PC-3 (cell line): ENCODE results near the gene BORCS8.

Experiments used
- EZH2phosphoT487 ChIP-seq: fragments of 300-600 bp; sonication (generic); IDR thresholded peaks from 2 replicates; pipeline ENCODE4 v1.6.1; 2018; ENCODE audit warnings: mild to moderate bottlenecking, antibody characterized with exemption, low read length, borderline replicate concordance
- TF ChIP-seq, protein P1 (sequence below): fragments of 300-600 bp; sonication (generic); conservative IDR thresholded peaks from 2 replicates; pipeline ENCODE4 v1.5.1; 2017; ENCODE audit warnings: antibody characterized with exemption, low read depth, mild to moderate bottlenecking, low read length

DNA sequence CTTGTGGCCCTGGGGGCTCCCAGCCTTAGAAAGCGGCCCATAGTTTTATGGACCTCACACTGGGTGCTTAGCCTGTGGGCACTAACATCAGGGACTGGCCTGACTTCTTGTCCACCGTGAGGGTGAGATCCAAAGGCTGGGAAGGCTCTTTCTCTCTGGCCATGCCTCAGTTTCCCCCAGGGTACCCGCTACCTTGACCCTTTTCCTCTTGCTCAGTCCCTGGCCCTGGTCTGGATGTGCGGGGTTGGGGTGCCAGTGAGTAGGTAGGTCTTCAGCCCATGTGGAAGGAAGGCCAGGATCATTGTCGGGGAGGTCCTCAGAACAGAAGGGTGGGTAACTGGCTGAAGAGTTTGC, 52.1 kb downstream of the BORCS8 start:
- TF ChIP-seq, protein P1, sequence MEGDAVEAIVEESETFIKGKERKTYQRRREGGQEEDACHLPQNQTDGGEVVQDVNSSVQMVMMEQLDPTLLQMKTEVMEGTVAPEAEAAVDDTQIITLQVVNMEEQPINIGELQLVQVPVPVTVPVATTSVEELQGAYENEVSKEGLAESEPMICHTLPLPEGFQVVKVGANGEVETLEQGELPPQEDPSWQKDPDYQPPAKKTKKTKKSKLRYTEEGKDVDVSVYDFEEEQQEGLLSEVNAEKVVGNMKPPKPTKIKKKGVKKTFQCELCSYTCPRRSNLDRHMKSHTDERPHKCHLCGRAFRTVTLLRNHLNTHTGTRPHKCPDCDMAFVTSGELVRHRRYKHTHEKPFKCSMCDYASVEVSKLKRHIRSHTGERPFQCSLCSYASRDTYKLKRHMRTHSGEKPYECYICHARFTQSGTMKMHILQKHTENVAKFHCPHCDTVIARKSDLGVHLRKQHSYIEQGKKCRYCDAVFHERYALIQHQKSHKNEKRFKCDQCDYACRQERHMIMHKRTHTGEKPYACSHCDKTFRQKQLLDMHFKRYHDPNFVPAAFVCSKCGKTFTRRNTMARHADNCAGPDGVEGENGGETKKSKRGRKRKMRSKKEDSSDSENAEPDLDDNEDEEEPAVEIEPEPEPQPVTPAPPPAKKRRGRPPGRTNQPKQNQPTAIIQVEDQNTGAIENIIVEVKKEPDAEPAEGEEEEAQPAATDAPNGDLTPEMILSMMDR = no peak; the same call in 1 of the 2 replicates
- TF ChIP-seq EZH2phosphoT487 = no peak
